Lung microvascular endothelial cell (primary cell): ENCODE results near the gene DUSP16. TPM values are rescaled to one million over a fixed set of nuclear protein-coding genes. Genes with fewer than 3 reads are reported as not detected.

Source experiments
- DNase-seq, 2 donors: peaks; one replicate each; pipeline versions ENCODE4 v3.0.0 to v3.0.0-alpha.2; 2010; ENCODE audit warnings: low read depth in 2 of 2
- total RNA-seq: library from RNA; depleted of rRNA; stranded (reverse); fragments of >200 nt; gene quantifications from 2 replicates; pipeline ENCODE4 v1.2.1, GENCODE V29; 2014

DUSP16 gene
- total RNA-seq, 1 donor from 2014 or later: 5.8 TPM

GRCh38 chr12:12469386-12469785, 93.3 kb downstream of the DUSP16 start:
- DNase-seq: no peak

DNA sequence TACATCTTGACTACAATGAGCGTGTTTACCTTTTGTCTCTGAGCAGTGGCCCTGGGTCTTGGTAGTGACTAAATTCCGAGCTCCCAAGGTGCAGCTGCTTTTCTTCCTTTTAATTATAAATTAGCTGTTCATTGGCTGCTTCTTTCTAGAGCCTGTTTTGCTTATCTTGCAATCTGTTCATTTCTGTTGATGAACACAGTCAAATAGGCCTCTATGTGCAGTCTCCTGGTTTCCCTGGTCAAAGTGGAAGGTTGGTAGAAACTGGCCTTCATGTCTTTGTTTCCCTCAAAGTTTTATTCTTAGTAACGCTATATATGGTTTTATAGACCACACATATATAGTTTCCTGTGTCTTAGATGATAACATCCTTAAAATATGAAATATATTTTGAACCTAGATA, 94.1 kb downstream of the DUSP16 start:
- no peak for DNase-seq

GRCh38 chr12:12467688-12468261, 94.9 kb downstream of the DUSP16 start:
- peak in 1 of 2 donors; percentile 51 for DNase-seq

DNA sequence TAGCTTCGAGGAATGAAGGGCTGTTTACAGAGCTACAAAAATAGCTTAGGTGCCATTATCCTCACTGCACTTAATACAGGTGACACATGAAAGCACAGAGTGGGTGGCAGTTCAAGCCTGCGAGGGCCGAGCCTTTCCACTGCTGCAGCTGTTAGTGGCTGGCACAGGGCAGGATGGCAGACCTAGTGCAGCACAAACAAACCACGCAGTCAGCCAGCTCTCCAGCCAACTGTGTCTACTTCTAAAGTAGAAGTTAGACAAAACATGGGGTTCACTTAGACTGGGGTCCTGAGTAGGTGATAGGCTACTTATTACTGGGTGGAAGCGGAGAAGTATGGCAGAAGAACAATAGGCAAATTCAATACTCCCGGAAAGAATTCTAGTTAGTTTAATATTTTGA, 95.4 kb downstream of the DUSP16 start:
- no peak for DNase-seq

GRCh38 chr12:12466157-12466556, 96.5 kb downstream of the DUSP16 start:
- DNase-seq: no peak

- no peak for DNase-seq
Observed at GRCh38 chr12:12465522-12465921, 97.1 kb downstream of the DUSP16 start.

- no peak for DNase-seq
Observed at GRCh38 chr12:12461923-12462315, 100.7 kb downstream of the DUSP16 start.

DNA sequence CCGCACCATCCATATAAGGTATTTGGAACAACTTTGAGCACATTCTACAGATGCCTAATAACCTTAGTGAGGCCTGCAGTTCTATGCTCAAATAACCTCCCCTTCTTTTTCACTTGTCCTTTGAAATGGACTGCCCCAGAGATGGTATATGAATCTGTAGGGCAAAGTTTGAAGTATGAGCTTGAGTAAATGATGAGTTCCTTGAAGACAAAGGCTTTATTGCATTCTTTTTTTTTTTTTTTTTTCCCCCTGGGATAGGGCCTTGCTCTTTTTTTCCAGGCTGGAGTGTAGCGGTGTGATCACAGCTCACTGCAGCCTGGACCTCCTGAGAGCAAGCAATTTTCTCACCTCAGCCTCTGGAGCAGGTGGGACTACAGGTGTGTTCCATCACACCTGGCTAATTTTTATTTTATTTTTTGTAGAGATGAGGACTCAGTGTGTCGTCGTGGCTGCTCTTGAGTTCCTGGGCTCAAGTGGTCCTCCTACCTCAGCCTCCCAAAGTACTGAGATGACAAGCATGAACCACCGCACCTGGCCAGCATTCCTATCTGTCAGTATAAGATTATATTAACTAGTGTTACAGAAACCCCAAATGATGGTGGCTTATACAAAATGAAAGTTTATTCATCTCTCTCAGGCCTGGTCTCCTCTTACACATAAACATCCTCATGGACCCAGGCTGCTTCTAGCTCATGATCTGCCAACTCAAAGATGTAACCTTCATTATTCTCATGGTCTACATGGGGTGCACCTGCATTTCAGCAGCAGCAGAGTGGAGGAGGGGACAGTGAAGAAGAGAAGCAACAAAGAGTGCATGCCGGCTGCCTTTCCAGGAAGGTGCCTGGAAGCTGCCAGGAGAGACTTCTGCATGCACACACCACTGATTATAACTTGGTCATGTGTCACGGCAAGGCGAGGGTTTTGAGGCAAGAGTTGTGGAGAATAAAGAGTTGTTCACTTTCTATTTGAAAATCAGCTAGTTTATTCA, 101.4 kb downstream of the DUSP16 start:
- no peak for DNase-seq

GRCh38 chr12:12456637-12457036, 106.0 kb downstream of the DUSP16 start:
- DNase-seq: peak; percentile 59 to 79

- no peak for DNase-seq
Observed at GRCh38 chr12:12454315-12454714, 108.3 kb downstream of the DUSP16 start.

GRCh38 chr12:12453635-12454034, 109.0 kb downstream of the DUSP16 start:
- no peak for DNase-seq

- DNase-seq: no peak
Observed at GRCh38 chr12:12452326-12452902, 110.2 kb downstream of the DUSP16 start.

- no peak for DNase-seq
Observed at GRCh38 chr12:12451098-12451497, 111.6 kb downstream of the DUSP16 start.

DNA sequence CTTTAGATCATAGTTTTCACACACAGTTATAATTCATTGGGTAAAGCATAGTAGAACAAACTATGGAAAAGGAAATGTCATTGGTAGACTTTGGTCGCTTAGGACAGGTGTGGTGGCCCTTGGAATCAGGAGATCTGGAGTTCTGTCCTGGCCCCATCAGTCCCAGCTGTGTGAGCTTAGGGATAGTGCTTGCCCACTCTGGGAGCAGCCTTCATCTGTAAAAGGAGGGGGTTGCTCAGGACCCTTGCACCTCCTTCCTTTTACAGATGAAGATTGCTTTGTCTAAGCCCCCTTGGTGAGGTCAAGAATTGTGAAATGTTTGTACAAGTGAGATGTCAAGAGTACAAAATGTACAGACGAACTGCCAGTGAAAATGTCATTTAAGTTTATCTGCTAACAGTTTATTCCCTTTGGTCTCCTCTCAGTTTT, 112.6 kb downstream of the DUSP16 start:
- no peak for DNase-seq

DNA sequence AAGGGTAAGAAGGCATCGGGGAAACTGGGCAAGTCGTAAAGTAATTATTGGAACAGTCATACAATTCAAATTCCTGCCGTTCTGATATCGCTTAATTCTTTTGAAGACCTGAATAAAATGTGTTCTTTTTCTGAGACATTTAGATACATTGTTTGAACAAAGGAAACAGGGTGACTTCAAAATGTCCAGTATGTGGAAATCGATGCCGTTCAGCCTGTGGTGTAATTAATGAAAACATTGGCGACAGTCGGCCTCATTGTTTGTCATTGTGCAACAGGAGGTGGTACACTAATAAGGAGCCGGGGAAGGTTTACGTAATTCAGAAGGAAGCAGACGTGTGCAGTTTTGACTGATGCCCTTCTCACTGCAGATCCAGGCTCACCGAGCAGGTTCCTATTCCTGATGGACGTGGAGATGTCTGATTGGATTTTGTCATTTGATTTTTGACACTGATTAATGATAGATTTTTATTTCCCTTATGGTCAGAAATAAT, 113.1 kb downstream of the DUSP16 start:
- peak; percentile 28 to 61 for DNase-seq

GRCh38 chr12:12447837-12448236, 114.8 kb downstream of the DUSP16 start:
- no peak for DNase-seq

DNA sequence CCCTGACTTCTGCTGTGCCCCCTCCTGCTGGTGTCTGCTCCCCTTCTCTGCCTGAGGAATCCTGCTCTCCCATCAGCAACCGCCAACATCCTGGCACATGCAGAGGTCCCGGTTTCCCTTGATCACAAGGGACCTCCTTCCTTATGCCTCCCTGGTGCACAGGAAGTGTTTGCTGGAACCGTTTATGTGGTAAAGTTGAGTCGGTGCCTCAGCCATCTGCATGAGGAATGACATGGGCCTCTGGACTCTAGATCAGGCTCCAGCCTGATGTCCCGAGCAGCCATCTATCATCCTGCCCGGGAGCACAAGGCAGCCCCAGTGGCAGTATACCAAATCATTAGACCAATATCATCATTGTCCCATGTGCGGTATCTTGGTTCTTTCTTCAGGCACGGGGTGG, 115.4 kb downstream of the DUSP16 start:
- peak; percentile 21 to 35 for DNase-seq

DNA sequence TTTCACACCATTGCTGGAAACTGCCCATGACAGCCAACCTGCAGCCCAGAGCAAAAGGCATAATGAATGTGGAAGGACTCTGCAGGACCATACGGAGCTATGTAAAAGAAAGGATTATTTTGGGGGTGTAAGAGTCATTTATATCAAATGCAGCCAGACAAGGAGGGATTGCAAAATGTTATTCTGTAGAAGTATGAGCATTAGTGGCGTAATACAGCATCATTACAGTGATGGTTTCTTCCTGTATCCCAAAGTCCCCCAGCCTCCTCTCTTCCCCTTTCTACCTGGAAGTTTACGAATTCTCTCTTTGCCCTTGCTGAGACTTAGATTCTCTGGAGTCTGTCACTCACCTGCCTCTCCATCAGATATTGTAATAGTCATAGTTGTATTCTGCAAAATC, 115.9 kb downstream of the DUSP16 start:
- DNase-seq: no peak

GRCh38 chr12:12445882-12446181, 116.8 kb downstream of the DUSP16 start:
- DNase-seq: no peak

DNA sequence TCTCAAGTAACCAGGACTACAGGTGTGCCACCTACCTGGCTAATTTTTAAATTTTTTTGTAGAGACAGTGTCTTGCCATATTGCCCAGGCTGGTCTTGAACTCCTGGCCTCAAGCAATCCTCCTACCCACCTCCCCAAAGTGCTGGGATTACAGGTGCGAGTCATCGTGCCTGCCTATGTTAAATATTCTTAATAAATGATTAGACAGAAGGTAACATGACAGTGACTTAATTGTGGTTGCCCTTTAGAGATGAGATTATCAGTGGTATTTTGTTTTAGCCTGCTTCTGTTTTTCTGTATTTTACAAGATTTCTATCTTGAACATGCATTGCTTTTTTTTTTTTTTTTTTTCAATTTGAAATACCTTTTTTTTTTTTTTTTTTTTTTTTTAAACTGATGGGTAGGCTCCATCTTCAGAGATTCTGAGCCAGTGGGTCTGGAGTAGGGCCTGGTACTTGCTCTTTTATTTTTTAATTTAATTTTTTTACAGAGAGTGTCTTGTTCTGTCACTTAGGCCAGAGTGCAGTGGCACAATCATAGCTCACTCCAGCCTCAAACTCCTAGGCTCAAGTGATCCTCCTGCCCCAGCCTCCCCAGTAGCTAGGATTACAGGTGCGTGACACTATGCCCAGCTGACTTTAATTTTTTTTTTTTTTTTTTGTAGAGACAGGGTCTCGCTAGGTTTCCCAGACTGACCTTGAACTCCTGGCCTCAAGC, 117.3 kb downstream of the DUSP16 start:
- no peak for DNase-seq

DNA sequence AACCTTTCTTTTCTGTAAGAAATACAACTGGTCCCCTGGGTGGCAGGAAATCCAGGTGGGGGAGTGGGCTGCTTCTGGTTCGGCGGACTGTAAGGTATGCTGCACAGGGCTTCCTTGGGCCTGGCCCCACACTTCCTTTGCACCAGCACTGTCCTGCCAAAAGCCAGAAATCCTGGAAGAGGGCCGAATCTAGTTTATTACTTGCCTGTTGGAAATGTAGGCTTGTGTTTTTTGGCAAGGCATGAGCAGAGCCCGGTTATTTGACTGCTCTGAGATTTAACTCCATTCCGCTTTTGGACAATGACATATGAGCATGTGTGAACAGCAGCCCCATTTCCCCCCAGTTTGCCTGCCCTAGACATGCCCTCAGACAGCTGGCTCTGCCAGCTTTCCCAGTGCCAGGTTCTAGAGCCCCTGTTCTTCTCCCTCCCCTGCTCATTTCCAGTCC, 119.2 kb downstream of the DUSP16 start:
- peak; percentile 49 to 91 for DNase-seq
